Measurements from ENCODE around the gene TACC2.

Gene TACC2

GRCh38 chr10:122132882-122133565, 144.1 kb downstream of the TACC2 start:
- Mint-ChIP-seq H3K4me1 (peaks cover 8 to 13% of the 10 kb centered on the region in 2 donors), H3K27me3 (peaks cover 9 to 20% of the 10 kb centered on the region in 2 donors), H3K27ac (peak overlapping the region; percentile 77), H3K36me3 (no peaks in the 10 kb centered on the region), H3K4me3 (peak overlapping the region; percentile 52 to 62), H3K9me3 (no peaks in the 10 kb centered on the region)
- DNase-seq (peak; percentile 26), ATAC-seq (replicated peaks) (peak; percentile 88 to 93)

GRCh38 chr10:122135251-122136025, 146.5 kb downstream of the TACC2 start:
- no peak for DNase-seq
- H3K27ac Mint-ChIP-seq: no peak overlapping the region

GRCh38 chr10:122138831-122139625, 150.1 kb downstream of the TACC2 start:
- H3K9me3 Mint-ChIP-seq: no peaks in the 10 kb centered on the region

More at GRCh38 chr10:122135251-122136025, 146.5 kb downstream of the TACC2 start:
- H3K27me3 Mint-ChIP-seq: peaks cover 7 to 12% of the 10 kb centered on the region in 2 donors
- no peak overlapping the region for H3K4me3 Mint-ChIP-seq
- no peak for ATAC-seq (replicated peaks)
- peaks cover 8 to 13% of the 10 kb centered on the region in 2 donors for H3K4me1 Mint-ChIP-seq
- no peaks in the 10 kb centered on the region for H3K36me3 Mint-ChIP-seq
- H3K9me3 Mint-ChIP-seq: no peaks in the 10 kb centered on the region

GRCh38 chr10:122139627-122140170, 150.7 kb downstream of the TACC2 start:
- no peak overlapping the region for H3K27ac Mint-ChIP-seq
- ATAC-seq (replicated peaks) (no peak), DNase-seq (no peak)
- no peak overlapping the region for H3K4me3 Mint-ChIP-seq
- no peaks in the 10 kb centered on the region for H3K36me3 Mint-ChIP-seq
- H3K4me1 Mint-ChIP-seq: no peaks in the 10 kb centered on the region
- peaks cover 12% of the 10 kb centered on the region in 2 donors for H3K27me3 Mint-ChIP-seq
- H3K9me3 Mint-ChIP-seq: no peaks in the 10 kb centered on the region

More at GRCh38 chr10:122138831-122139625, 150.1 kb downstream of the TACC2 start:
- no peak overlapping the region for H3K27ac Mint-ChIP-seq
- H3K4me1 Mint-ChIP-seq: no peaks in the 10 kb centered on the region
- DNase-seq: no peak
- ATAC-seq (replicated peaks): no peak
- H3K36me3 Mint-ChIP-seq: no peaks in the 10 kb centered on the region
- no peak overlapping the region for H3K4me3 Mint-ChIP-seq
- H3K27me3 Mint-ChIP-seq: peaks cover 12% of the 10 kb centered on the region in 2 donors

DNA sequence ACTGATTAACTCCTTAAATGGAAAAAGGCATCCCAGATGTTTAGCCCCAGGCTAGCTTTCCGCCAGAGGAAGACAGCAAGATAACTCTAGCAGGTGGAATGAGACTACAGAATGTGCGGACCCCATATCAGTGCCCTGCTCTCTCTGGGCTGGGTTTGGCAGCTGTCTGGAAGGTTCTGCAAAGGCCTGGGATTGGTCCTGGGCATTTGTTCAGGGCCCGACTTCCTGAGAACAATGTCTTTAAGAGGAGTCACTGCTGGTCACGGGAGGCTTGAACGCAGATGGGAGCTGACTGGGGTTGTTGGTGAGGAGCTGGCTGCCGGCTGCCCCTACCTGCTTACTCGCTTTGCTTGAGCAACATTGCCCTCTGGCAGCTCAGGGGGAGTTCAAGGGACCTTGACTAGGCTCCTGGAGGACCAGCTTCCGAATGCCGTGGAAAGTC, 151.5 kb downstream of the TACC2 start:
- no peak overlapping the region for H3K4me3 Mint-ChIP-seq
- no peak overlapping the region for H3K27ac Mint-ChIP-seq
- peaks cover 8 to 12% of the 10 kb centered on the region in 2 donors for H3K27me3 Mint-ChIP-seq
- no peaks in the 10 kb centered on the region for H3K4me1 Mint-ChIP-seq
- H3K9me3 Mint-ChIP-seq: peaks cover 4% of the 10 kb centered on the region in 2 donors
- H3K36me3 Mint-ChIP-seq: peaks cover 0 to 2% of the 10 kb centered on the region in 2 donors
- DNase-seq (no peak), ATAC-seq (replicated peaks) (no peak)

GRCh38 chr10:122140941-122141623, 152.1 kb downstream of the TACC2 start:
- ATAC-seq (replicated peaks) (no peak), DNase-seq (no peak)
- H3K4me1 Mint-ChIP-seq: no peaks in the 10 kb centered on the region
- no peak overlapping the region for H3K4me3 Mint-ChIP-seq
- H3K27ac Mint-ChIP-seq: no peak overlapping the region
- peaks cover 4 to 6% of the 10 kb centered on the region in 2 donors for H3K9me3 Mint-ChIP-seq
- H3K27me3 Mint-ChIP-seq: peaks cover 8 to 12% of the 10 kb centered on the region in 2 donors
- H3K36me3 Mint-ChIP-seq: peaks cover 0 to 2% of the 10 kb centered on the region in 2 donors

DNA sequence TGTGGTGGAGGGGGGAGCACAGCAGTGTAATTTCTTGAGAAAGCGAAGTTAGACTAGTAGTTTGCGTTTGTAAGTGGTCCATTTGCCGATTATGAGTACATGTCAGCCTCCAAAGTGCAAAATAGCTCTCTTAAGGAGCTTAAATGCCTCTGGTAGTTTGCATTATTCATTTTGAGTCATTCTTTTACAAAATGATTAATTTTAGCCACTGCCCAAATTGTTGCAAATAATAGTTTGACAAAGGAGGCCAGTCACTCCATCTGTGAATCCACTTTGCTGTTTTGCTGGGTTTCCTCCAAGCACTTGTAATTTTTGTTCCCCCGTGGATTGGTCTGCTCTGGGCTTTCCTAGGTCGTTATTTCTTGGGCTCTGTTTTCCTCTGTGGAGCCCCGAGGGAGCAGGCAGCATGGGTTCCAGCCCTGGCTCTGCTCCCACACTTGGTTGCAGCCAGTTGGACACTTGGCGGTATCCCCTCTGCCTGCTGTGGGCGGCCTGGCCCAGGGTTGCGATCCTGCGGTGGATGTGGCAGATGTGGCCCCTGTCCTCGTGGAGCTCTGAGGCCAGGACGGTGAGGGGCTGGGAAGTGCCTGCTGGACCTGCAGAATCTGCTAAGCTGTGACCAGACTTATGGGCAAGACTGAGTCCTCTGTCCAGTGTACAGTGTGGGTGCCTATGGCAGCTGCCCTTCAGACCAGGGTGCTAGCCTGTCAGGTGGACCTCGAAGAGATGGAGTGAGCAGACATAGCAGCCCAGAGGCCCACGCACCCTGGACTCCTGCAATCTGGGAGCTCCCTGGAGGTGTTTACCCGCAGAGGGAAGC, 153.1 kb downstream of the TACC2 start:
- H3K27ac Mint-ChIP-seq: no peak overlapping the region
- no peak for ATAC-seq (replicated peaks)
- peaks cover 0 to 2% of the 10 kb centered on the region in 2 donors for H3K36me3 Mint-ChIP-seq
- H3K27me3 Mint-ChIP-seq: peaks cover 8 to 12% of the 10 kb centered on the region in 2 donors
- H3K4me1 Mint-ChIP-seq: no peaks in the 10 kb centered on the region
- H3K9me3 Mint-ChIP-seq: peaks cover 4 to 6% of the 10 kb centered on the region in 2 donors
- DNase-seq: no peak
- H3K4me3 Mint-ChIP-seq: no peak overlapping the region

DNA sequence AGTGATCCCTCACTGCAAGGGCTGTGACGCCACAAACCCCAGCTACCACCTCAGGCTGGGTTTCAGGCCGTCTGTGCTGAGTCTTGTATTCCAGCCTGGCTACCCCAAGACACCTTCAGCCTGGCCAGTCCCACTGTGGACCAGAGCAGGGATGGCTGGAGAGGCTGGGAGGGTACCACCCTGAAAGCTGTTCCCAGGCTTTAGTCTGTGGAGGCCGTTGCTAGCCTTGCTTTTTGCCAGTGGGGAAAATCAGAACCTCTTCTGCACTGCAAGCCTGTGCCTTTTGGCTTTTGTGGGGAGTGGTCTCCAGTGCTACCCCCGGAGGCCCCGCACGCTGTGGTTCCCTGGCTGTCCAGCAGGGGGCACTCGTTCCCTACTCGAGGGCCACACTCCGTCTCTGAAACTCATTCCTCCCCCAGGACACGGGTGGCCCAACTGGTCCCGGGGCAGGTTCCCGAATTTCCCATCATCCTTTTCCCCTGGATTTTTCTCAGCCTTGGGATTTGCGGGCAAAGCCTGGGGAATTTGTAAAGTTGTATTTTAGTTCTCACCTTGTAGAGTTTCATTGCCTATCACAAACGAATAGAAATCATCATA, 153.8 kb downstream of the TACC2 start:
- H3K4me3 Mint-ChIP-seq: no peak overlapping the region
- no peak for DNase-seq
- ATAC-seq (replicated peaks): no peak
- peaks cover 8 to 12% of the 10 kb centered on the region in 2 donors for H3K27me3 Mint-ChIP-seq
- H3K4me1 Mint-ChIP-seq: no peaks in the 10 kb centered on the region
- H3K27ac Mint-ChIP-seq: no peak overlapping the region
- H3K36me3 Mint-ChIP-seq: peaks cover 0 to 2% of the 10 kb centered on the region in 2 donors
- peaks cover 4 to 6% of the 10 kb centered on the region in 2 donors for H3K9me3 Mint-ChIP-seq

- Mint-ChIP-seq H3K27ac (no peak overlapping the region), H3K9me3 (peaks cover 4 to 6% of the 10 kb centered on the region in 2 donors), H3K36me3 (peaks cover 0 to 2% of the 10 kb centered on the region in 2 donors), H3K4me3 (no peak overlapping the region), H3K27me3 (peaks cover 8 to 12% of the 10 kb centered on the region in 2 donors), H3K4me1 (no peaks in the 10 kb centered on the region)
- no peak for DNase-seq
- ATAC-seq (replicated peaks): no peak
Observed at GRCh38 chr10:122143238-122143841, 154.4 kb downstream of the TACC2 start.

- peaks cover 4 to 6% of the 10 kb centered on the region in 2 donors for H3K9me3 Mint-ChIP-seq
- H3K27me3 Mint-ChIP-seq: peaks cover 8 to 12% of the 10 kb centered on the region in 2 donors
- no peaks in the 10 kb centered on the region for H3K4me1 Mint-ChIP-seq
- ATAC-seq (replicated peaks) (no peak), DNase-seq (no peak)
- H3K27ac Mint-ChIP-seq: no peak overlapping the region
- H3K4me3 Mint-ChIP-seq: no peak overlapping the region
- peaks cover 0 to 2% of the 10 kb centered on the region in 2 donors for H3K36me3 Mint-ChIP-seq
Observed at GRCh38 chr10:122144199-122144598, 155.2 kb downstream of the TACC2 start.

- DNase-seq: no peak
- ATAC-seq (replicated peaks): no peak
- Mint-ChIP-seq H3K4me1 (no peaks in the 10 kb centered on the region), H3K36me3 (peaks cover 0 to 2% of the 10 kb centered on the region in 2 donors), H3K9me3 (peaks cover 4 to 6% of the 10 kb centered on the region in 2 donors), H3K27ac (no peak overlapping the region), H3K27me3 (peaks cover 8 to 12% of the 10 kb centered on the region in 2 donors), H3K4me3 (no peak overlapping the region)
Observed at GRCh38 chr10:122145113-122145512, 156.2 kb downstream of the TACC2 start.

GRCh38 chr10:122147663-122148062, 158.7 kb downstream of the TACC2 start:
- Mint-ChIP-seq H3K27me3 (peaks cover 0 to 9% of the 10 kb centered on the region in 2 donors), H3K4me1 (no peaks in the 10 kb centered on the region), H3K36me3 (peaks cover 0 to 2% of the 10 kb centered on the region in 2 donors), H3K27ac (no peak overlapping the region), H3K4me3 (no peak overlapping the region), H3K9me3 (peaks cover 4 to 6% of the 10 kb centered on the region in 2 donors)
- DNase-seq (no peak), ATAC-seq (replicated peaks) (no peak)

All from stimulated activated naive B cell treated with anti-CD40 and anti-IgM and Interleukin-4, amounts not matched to agents 10 μg/mL and 1 μg/mL and 100 μg/mL, for 72 hours (primary cell).